Measurements from ENCODE around the gene GAST.
"Not testable (repeated sequence)": the region's sequence is repeated elsewhere in the genome, so short reads cannot be mapped to it uniquely, and the experiment has no call there.

The GAST gene

GRCh38 chr17:41683441-41684007 is 28.6 kb upstream of the GAST start:
- no peak for DNase-seq (ENCODE audit: low read depth)

- DNase-seq (ENCODE audit: low read depth) = no peak
Observed at GRCh38 chr17:41684035-41684434, 28.1 kb upstream of the GAST start.

GRCh38 chr17:41685753-41686152 is 26.4 kb upstream of the GAST start:
- DNase-seq (ENCODE audit: low read depth) = not testable (repeated sequence)

- DNase-seq (ENCODE audit: low read depth) = no peak
Observed at GRCh38 chr17:41686281-41686680, 25.9 kb upstream of the GAST start.

DNA sequence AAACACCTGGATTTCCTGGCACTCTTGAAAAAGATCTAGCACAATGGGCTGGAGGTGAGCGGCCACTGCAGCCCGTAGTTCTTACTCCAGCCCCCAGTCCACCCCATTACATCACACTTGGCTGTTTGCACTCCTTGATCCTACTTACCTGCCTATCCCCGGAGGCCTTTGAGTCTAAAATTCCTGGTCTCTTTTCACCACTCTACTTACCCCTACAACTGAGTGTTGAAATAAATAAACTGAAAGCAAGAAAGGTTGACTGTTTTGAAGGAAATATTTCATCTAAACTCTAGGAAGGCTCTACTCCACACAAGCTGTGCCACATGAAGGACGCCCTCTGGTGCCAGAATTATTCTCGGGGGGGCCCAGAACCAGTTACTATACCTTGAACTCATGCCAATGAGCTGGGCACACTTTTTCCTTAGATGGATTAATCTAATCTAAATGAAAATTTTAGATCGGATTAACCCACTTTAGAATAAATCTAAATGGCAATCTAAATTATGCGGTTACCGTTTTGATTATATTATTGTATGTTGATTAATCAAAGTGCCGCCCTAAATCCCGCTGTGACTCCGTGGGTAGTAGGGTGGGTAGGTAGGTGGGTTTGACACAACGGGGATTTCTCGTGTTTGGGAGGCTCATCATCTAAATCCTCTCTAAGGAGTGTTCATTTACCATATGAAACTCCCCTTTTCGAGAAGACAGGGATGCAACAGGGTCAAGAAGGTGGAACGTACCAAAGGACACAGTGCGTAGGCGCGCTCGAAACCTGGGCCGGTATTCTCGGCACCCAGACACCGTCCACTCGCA is 24.1 kb upstream of the GAST start:
- DNase-seq (ENCODE audit: low read depth) = no peak

- DNase-seq (ENCODE audit: low read depth) = peak; percentile 100
Observed at GRCh38 chr17:41688641-41689496, 23.3 kb upstream of the GAST start, which contains the start of gene EIF1. Gene EIF1, plus strand, starts transcription at chr17:41688885. Its CDS starts 154 bp downstream, at chr17:41689039.

- DNase-seq (ENCODE audit: low read depth) = peak; percentile 48
Observed at GRCh38 chr17:41689497-41690299, 22.4 kb upstream of the GAST start.

GRCh38 chr17:41690497-41690896 is 21.6 kb upstream of the GAST start:
- no peak for DNase-seq (ENCODE audit: low read depth)

- no peak for DNase-seq (ENCODE audit: low read depth)
Observed at GRCh38 chr17:41691031-41691777, 20.9 kb upstream of the GAST start.

DNA sequence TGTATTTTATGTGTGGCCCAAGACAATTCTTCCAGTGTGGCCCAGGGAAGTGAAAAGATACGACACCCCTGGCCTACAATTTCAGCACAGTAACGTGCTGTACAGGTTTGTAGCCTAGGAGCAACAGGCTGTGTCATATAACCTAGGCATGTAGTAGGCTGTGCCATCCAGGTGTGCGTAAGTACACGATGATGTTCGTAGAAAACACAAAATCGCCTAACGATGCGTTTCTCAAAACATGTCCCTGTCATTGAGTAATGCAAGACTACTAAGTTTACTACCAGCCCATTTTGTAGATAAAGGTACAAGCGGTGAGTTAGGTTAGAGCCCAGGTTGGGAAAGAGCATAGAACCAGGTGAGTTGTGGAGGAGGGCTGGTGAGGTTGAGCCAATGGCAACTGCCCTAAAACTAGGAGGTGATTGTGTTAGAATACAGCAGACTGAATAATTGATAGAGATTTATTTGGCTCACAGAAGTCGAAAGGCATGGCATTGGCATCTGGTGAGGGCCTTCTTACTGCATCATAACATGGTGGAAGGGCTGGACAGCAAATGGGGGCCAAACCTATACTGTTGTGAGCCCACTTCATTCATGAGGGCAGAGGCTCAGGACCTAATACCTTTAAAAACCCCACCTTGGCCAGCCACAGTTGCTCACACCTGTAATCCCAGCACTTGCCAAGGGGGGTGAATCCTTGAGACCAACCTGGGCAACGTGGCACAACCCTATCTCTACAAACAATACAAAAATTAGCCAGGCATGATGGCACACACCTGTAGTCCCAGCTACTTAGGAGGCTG is 19.2 kb upstream of the GAST start:
- no peak for DNase-seq (ENCODE audit: low read depth)

- no peak for DNase-seq (ENCODE audit: low read depth)
Observed at GRCh38 chr17:41695134-41695661, 16.9 kb upstream of the GAST start.

- DNase-seq (ENCODE audit: low read depth) = peak; percentile 56
Observed at GRCh38 chr17:41695954-41696757, 16.0 kb upstream of the GAST start.

DNA sequence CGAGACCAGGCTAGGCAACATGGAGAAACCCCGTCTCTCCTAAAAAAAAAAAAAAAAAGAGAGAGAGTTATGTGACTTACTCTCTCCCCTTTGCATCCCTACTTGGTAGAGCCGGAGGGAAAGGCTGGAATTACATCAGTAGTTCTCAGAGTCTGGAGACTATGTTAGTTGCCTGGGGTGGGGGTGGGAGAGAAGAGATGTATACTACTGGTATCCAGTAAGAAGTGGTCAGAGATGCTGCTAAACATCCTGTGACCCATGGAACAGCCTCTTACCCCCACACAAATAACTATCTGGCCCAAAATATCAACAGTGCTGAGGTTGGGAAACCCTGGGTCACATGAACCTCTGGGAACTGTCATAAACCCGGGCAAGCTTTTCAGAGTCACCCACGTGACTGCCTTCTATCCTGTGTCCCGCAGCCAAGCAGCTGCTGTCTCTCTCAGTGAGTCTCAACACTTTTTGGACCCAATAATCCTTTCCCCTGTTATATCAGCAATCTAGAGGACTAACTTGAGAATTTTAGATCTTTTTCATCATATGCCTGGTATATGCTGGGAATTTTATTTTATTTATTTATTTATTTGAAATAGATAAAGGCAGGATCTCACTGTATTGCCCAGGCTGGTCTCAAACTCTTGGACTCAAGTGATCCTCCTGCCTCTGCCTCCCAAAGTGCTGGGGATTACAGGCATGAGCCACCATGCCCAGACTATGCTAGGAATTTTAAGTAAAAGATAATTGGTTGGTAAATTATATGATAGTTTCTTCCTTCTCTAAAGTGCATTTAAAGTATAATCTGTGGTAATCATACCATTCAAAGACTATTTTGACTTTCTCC is 14.8 kb upstream of the GAST start:
- DNase-seq (ENCODE audit: low read depth) = no peak

GRCh38 chr17:41700843-41701242 is 11.3 kb upstream of the GAST start:
- not testable (repeated sequence) for DNase-seq (ENCODE audit: low read depth)

GRCh38 chr17:41702712-41703111 is 9.4 kb upstream of the GAST start:
- no peak for DNase-seq (ENCODE audit: low read depth)

DNA sequence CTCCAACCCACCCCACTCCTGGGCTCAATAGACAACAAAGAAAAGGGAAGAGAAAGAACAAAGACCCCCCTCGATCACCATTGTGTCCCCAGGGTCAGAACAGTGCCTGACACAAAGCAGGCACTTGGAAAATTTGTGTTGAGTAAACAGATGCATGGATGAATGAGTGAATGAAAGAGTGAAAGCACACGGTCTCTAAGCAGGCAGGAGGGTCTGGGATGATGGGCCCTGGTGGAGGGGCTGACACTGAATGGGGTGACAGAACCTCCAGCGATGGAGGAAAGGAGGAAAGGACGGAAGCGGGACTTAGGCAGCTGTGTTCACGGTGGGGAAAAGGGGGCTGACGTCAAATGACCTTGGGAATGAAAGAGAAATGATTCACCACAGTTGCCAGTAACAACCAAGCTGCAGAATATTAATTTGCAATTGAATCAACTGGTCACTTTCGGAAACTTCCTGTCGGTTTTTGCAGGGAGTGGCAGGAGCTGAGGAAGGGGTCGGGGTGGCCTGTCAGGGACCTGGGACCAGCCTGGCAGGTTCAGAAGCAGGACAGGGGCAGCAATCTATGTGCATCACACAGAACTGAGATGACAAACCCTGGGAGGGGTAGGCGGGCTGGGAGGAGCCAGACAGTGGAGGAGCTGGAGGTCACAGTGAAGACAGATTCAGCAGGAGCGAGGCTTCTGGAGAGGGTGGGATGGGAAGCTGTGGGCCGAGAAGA is 6.7 kb upstream of the GAST start:
- no peak for DNase-seq (ENCODE audit: low read depth)
